Osteoblast (primary cell): ENCODE measurements around the gene EYA3. TPM values are rescaled to one million over a fixed set of nuclear protein-coding genes. Genes with fewer than 3 reads are reported as not detected.
A peak's percentile ranks its signal among the peaks of the same experiment; 100 is the strongest.

Experiments
- DNase-seq: peaks from one replicate; pipeline ENCODE4 v3.0.0; 2011; ENCODE audit warnings: low spot score, mixed read lengths; ENCODE audit not compliant: insufficient read length; ENCODE audit errors: missing footprints
- H2AFZ ChIP-seq: 2 replicates; pipeline ENCODE4 v1.6.0; 2011; ENCODE audit warnings: mild to moderate bottlenecking, low read length
- H3K27ac ChIP-seq: 2 replicates; pipeline ENCODE4 v1.5.1; 2011; ENCODE audit warnings: mild to moderate bottlenecking, low read depth, low read length, moderate library complexity
- H3K27me3 ChIP-seq: 2 replicates; pipeline ENCODE4 v1.6.0; 2012; ENCODE audit warnings: mild to moderate bottlenecking, control low read depth, inconsistent platforms, low read length, moderate library complexity; ENCODE audit not compliant: insufficient read depth
- H3K36me3 ChIP-seq: 2 replicates; pipeline ENCODE4 v1.5.1; 2011; ENCODE audit warnings: mild to moderate bottlenecking, low read length, control low read depth, moderate library complexity; ENCODE audit not compliant: insufficient read depth
- H3K4me1 ChIP-seq: 2 replicates; pipeline ENCODE4 v1.5.1; 2011; ENCODE audit warnings: mild to moderate bottlenecking, low read length, control low read depth, moderate library complexity; ENCODE audit not compliant: insufficient read depth
- H3K4me2 ChIP-seq: 2 replicates; pipeline ENCODE4 v1.6.0; 2011; ENCODE audit warnings: mild to moderate bottlenecking, low read length; ENCODE audit not compliant: insufficient read depth
- H3K4me3 ChIP-seq: fragments of 200-600 bp; sonication (generic); 3 replicates; pipeline ENCODE4 v1.5.1; 2012; ENCODE audit warnings: mild to moderate bottlenecking, low read length, inconsistent platforms; ENCODE audit not compliant: insufficient read depth
- H3K79me2 ChIP-seq: 2 replicates; pipeline ENCODE4 v1.6.0; 2012; ENCODE audit warnings: mild to moderate bottlenecking, low read length, control low read depth, inconsistent platforms; ENCODE audit not compliant: insufficient read depth
- H3K9me3 ChIP-seq: 2 replicates; pipeline ENCODE4 v1.5.1; 2011; ENCODE audit warnings: low read depth, low read length, control low read depth
- H4K20me1 ChIP-seq: 2 replicates; pipeline ENCODE4 v1.6.0; 2012; ENCODE audit warnings: mild to moderate bottlenecking, low read length, control low read depth; ENCODE audit not compliant: insufficient read depth
- total RNA-seq: library from RNA; depleted of rRNA; stranded (reverse); fragments of >200 nt; gene quantifications from 2 replicates; pipeline ENCODE4 v1.2.3, GENCODE V29; 2012
- TF ChIP-seq, protein P1 (sequence below): IDR thresholded peaks from 2 replicates; pipeline ENCODE4 v1.5.1; 2011; ENCODE audit warnings: mild to moderate bottlenecking, low read depth, low read length, moderate library complexity; ENCODE audit errors: extremely low read depth

EYA3 gene
- total RNA-seq, 1 donor, result 10.9 TPM

DNA sequence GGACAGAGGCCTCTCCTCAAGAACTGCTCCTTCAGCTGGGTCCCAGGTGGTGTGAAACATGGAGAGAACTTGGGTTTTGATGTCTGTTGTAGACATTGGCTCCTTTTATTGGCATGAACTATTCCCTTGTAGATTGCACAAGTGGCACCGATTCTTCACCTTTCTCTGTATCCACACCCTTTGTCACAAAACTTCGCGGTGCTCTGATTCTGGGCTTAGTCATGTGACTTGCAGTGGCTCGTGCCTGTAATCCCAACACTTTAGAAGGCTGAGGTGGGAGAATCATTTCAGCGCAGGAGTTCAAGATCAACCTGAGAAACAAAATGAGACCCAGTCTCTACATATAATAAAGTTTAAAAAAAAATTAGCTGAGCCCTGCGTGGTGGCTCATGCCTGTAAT lies 42.5 kb upstream of the EYA3 start:
- H3K4me1 ChIP-seq, result peaks cover 8% of the 10 kb centered on the region
- no peak for DNase-seq
- no peaks in the 10 kb centered on the region for H3K9me3 ChIP-seq
- H3K4me3 ChIP-seq, result no peak overlapping the region
- TF ChIP-seq, protein P1, sequence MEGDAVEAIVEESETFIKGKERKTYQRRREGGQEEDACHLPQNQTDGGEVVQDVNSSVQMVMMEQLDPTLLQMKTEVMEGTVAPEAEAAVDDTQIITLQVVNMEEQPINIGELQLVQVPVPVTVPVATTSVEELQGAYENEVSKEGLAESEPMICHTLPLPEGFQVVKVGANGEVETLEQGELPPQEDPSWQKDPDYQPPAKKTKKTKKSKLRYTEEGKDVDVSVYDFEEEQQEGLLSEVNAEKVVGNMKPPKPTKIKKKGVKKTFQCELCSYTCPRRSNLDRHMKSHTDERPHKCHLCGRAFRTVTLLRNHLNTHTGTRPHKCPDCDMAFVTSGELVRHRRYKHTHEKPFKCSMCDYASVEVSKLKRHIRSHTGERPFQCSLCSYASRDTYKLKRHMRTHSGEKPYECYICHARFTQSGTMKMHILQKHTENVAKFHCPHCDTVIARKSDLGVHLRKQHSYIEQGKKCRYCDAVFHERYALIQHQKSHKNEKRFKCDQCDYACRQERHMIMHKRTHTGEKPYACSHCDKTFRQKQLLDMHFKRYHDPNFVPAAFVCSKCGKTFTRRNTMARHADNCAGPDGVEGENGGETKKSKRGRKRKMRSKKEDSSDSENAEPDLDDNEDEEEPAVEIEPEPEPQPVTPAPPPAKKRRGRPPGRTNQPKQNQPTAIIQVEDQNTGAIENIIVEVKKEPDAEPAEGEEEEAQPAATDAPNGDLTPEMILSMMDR, result no peak
- H3K27ac ChIP-seq, result no peak overlapping the region
- H3K27me3 ChIP-seq, result no peaks in the 10 kb centered on the region
- no peaks in the 10 kb centered on the region for H3K79me2 ChIP-seq
- H3K4me2 ChIP-seq, result no peak overlapping the region
- H4K20me1 ChIP-seq, result no peaks in the 10 kb centered on the region
- H3K36me3 ChIP-seq, result no peaks in the 10 kb centered on the region
- no peak overlapping the region for H2AFZ ChIP-seq

DNA sequence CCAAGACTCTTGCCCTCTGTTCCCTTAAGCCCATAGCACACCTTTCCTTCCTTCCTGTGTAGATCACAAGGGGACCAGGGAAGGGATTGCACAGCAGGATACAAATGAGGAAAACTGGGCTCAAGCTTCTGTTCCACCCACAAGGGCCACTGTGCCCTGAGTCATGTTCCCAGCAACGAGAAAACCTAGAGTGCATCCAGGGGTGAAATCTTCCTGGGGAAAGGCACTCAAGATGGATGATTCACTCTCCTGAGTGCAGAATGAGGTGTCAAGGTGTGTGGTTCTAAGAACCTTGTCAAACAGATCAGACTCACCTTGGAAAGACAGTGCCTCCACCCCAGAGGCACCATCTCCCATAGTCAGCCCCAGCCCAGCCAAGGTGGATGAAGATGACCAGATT lies 40.7 kb upstream of the EYA3 start:
- Histone ChIP-seq H2AFZ (peak overlapping the region; percentile 88), H3K9me3 (no peaks in the 10 kb centered on the region), H3K4me3 (no peak overlapping the region), H3K36me3 (no peaks in the 10 kb centered on the region), H3K4me2 (peak overlapping the region; percentile 57), H3K79me2 (no peaks in the 10 kb centered on the region), H3K4me1 (peaks cover 8% of the 10 kb centered on the region), H3K27me3 (no peaks in the 10 kb centered on the region), H3K27ac (no peak overlapping the region), H4K20me1 (no peaks in the 10 kb centered on the region)
- TF ChIP-seq, protein P1, result no peak
- peak; percentile 84 for DNase-seq

DNA sequence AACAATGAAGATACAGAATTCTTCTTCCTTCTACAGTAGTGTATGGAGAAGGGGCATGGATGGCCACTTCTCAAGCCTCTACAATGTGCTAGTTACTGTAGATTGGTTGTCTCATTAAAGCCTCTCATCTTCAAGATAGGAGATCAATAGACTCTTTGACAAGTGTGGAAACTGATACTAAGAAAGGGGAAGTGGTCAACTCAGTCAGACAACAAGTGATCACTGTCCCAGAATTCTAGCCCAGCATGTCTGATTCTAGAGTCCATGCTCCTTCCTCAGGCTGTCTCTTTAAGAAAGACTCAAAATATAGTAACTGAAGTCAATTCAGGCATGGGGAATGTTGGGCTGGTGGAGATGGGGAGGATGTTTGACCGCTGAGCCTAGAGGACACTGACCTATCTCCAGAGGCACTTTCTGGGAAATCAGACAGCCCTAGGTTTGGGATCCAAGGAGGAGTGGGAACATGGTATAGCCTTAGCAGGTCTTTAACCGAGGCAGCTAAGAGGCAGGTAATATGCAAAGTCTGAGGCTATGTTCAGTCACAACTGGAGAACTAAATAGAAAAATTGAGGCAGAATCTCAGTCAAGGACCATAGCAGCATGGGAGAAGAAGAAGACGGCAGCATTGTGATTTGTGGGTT lies 39.3 kb upstream of the EYA3 start:
- no peak overlapping the region for H2AFZ ChIP-seq
- DNase-seq, result no peak
- no peaks in the 10 kb centered on the region for H3K27me3 ChIP-seq
- H4K20me1 ChIP-seq, result no peaks in the 10 kb centered on the region
- TF ChIP-seq, protein P1, result no peak
- H3K27ac ChIP-seq, result no peak overlapping the region
- no peaks in the 10 kb centered on the region for H3K9me3 ChIP-seq
- H3K4me2 ChIP-seq, result no peak overlapping the region
- peaks cover 15% of the 10 kb centered on the region for H3K4me1 ChIP-seq
- H3K4me3 ChIP-seq, result no peak overlapping the region
- no peaks in the 10 kb centered on the region for H3K79me2 ChIP-seq
- no peaks in the 10 kb centered on the region for H3K36me3 ChIP-seq

DNA sequence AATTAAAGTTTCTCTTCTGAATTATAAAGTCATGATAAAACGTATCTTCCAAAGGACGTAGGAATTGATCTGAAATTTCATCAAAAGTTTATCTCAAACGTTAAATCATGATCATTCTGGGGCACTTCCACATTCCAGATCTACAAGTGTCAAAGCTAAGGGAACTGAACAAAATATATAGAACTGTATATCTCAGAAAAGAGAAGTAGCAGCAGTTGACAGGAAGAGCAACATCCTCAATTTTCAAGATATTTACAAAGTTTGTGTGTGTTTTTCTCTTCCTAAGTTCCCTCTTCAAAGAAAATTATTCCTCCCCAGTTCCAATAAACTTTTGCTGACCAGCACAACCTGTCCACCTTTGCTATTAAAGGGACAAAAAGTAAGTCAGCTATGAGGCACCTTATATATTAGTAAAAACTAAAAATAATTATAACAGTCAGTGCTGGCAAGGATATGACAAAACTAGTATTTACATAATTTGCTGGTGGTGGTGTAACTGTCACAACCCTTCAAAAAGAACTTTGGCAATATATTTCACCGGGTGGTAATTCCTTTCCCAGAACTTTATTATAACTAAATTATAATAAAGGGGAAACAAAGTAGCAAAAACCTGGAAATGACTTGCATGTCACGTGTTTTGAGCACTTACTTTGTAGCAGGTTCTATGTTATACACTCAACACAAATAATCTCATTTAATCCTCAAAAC lies 38.5 kb upstream of the EYA3 start:
- Histone ChIP-seq H3K9me3 (no peaks in the 10 kb centered on the region), H2AFZ (no peak overlapping the region), H3K79me2 (no peaks in the 10 kb centered on the region), H4K20me1 (no peaks in the 10 kb centered on the region), H3K27me3 (no peaks in the 10 kb centered on the region), H3K4me2 (no peak overlapping the region), H3K4me3 (no peak overlapping the region), H3K36me3 (no peaks in the 10 kb centered on the region), H3K4me1 (peaks cover 23% of the 10 kb centered on the region), H3K27ac (no peak overlapping the region)
- TF ChIP-seq, protein P1, result no peak
- DNase-seq, result no peak
